ENCODE results near the gene PRKN. TPM values are rescaled to one million over a fixed set of nuclear protein-coding genes. Genes with fewer than 3 reads are reported as not detected.

Gene PRKN
- total RNA-seq, 1 donor from 2014 or later = 2.8 TPM

GRCh38 chr6:162685586-162685985, 42.0 kb downstream of the PRKN start:
- H3K9me3 Mint-ChIP-seq = no peaks in the 10 kb centered on the region
- Histone ChIP-seq H3K79me2 (ENCODE audit: low read depth) (no peaks in the 10 kb centered on the region), H2AFZ (replicated peaks) (no peak overlapping the region), H3K27me3 (no peaks in the 10 kb centered on the region), H3K4me2 (no peak overlapping the region), H3K27ac (no peak overlapping the region), H3K4me3 (no peak overlapping the region), H3K9me3 (ENCODE audit: low read depth) (no peaks in the 10 kb centered on the region), H3F3A (ENCODE audit: low read depth) (no peaks in the 10 kb centered on the region), H3K9ac (no peak overlapping the region), H3K4me1 (no peaks in the 10 kb centered on the region), H3K36me3 (no peaks in the 10 kb centered on the region), H4K20me1 (ENCODE audit: low read depth) (no peaks in the 10 kb centered on the region)
- no peak for TF ChIP-seq EZH2phosphoT487 (IDR thresholded peaks at IDR 0.05)
- no peak for TF ChIP-seq EZH2 (IDR thresholded peaks at IDR 0.05)
- TF ChIP-seq CTCF (IDR thresholded peaks at IDR 0.05) = no peak
- H3K4me3 Mint-ChIP-seq = no peak overlapping the region
- H3K27me3 Mint-ChIP-seq (ENCODE audit: insufficient read depth, low read depth) = peaks cover 2% of the 10 kb centered on the region
- H3K27ac Mint-ChIP-seq = no peak overlapping the region
- H3K36me3 Mint-ChIP-seq = no peaks in the 10 kb centered on the region
- H3K4me1 Mint-ChIP-seq = peaks cover 18% of the 10 kb centered on the region
- DNase-seq (ENCODE audit: low spot score) = no peak

- Histone ChIP-seq H3K4me1 (no peaks in the 10 kb centered on the region), H3K4me2 (no peak overlapping the region), H3F3A (ENCODE audit: low read depth) (no peaks in the 10 kb centered on the region), H3K9me3 (ENCODE audit: low read depth) (no peaks in the 10 kb centered on the region), H4K20me1 (ENCODE audit: low read depth) (no peaks in the 10 kb centered on the region), H2AFZ (replicated peaks) (no peak overlapping the region), H3K4me3 (no peak overlapping the region), H3K27ac (no peak overlapping the region), H3K36me3 (no peaks in the 10 kb centered on the region), H3K27me3 (no peaks in the 10 kb centered on the region), H3K79me2 (ENCODE audit: low read depth) (no peaks in the 10 kb centered on the region), H3K9ac (no peak overlapping the region)
- no peak overlapping the region for H3K4me3 Mint-ChIP-seq
- no peak overlapping the region for H3K27ac Mint-ChIP-seq
- no peak for TF ChIP-seq EZH2 (IDR thresholded peaks at IDR 0.05)
- no peak for TF ChIP-seq EZH2phosphoT487 (IDR thresholded peaks at IDR 0.05)
- TF ChIP-seq CTCF (IDR thresholded peaks at IDR 0.05) = no peak
- no peak for DNase-seq (ENCODE audit: low spot score)
- H3K36me3 Mint-ChIP-seq = no peaks in the 10 kb centered on the region
- H3K4me1 Mint-ChIP-seq = peaks cover 18% of the 10 kb centered on the region
- peaks cover 2% of the 10 kb centered on the region for H3K27me3 Mint-ChIP-seq (ENCODE audit: insufficient read depth, low read depth)
- no peaks in the 10 kb centered on the region for H3K9me3 Mint-ChIP-seq
These were observed 42.6 kb downstream of the PRKN start for GRCh38 chr6:162684961-162685360.

GRCh38 chr6:162684052-162684451, 43.5 kb downstream of the PRKN start:
- no peak overlapping the region for H3K27ac Mint-ChIP-seq
- Histone ChIP-seq H3K4me2 (no peak overlapping the region), H3K36me3 (no peaks in the 10 kb centered on the region), H4K20me1 (ENCODE audit: low read depth) (no peaks in the 10 kb centered on the region), H3K4me3 (no peak overlapping the region), H3K27me3 (no peaks in the 10 kb centered on the region), H3K79me2 (ENCODE audit: low read depth) (no peaks in the 10 kb centered on the region), H3K9me3 (ENCODE audit: low read depth) (no peaks in the 10 kb centered on the region), H2AFZ (replicated peaks) (no peak overlapping the region), H3F3A (ENCODE audit: low read depth) (no peaks in the 10 kb centered on the region), H3K4me1 (no peaks in the 10 kb centered on the region), H3K9ac (no peak overlapping the region), H3K27ac (no peak overlapping the region)
- H3K36me3 Mint-ChIP-seq = no peaks in the 10 kb centered on the region
- TF ChIP-seq EZH2phosphoT487 (IDR thresholded peaks at IDR 0.05) (no peak), CTCF (IDR thresholded peaks at IDR 0.05) (no peak), EZH2 (IDR thresholded peaks at IDR 0.05) (no peak)
- peaks cover 2% of the 10 kb centered on the region for H3K27me3 Mint-ChIP-seq (ENCODE audit: insufficient read depth, low read depth)
- H3K9me3 Mint-ChIP-seq = no peaks in the 10 kb centered on the region
- H3K4me1 Mint-ChIP-seq = peaks cover 13% of the 10 kb centered on the region
- no peak for DNase-seq (ENCODE audit: low spot score)
- no peak overlapping the region for H3K4me3 Mint-ChIP-seq

Data from neural progenitor cell (in vitro differentiated cells).